Measurements from ENCODE around the gene CMSS1.

CMSS1 gene

GRCh38 chr3:100068826-100069225 lies 251.2 kb downstream of the CMSS1 start:
- no peaks in the 10 kb centered on the region for H3K27me3 ChIP-seq (ENCODE audit: insufficient read depth, poor library complexity, severe bottlenecking)
- H3K4me3 ChIP-seq (replicated peaks; ENCODE audit: insufficient read depth, low read length) = no peak overlapping the region
- TF ChIP-seq GABPA (IDR thresholded peaks at IDR 0.05; ENCODE audit: low read depth) = no peak
- TF ChIP-seq, protein P1, sequence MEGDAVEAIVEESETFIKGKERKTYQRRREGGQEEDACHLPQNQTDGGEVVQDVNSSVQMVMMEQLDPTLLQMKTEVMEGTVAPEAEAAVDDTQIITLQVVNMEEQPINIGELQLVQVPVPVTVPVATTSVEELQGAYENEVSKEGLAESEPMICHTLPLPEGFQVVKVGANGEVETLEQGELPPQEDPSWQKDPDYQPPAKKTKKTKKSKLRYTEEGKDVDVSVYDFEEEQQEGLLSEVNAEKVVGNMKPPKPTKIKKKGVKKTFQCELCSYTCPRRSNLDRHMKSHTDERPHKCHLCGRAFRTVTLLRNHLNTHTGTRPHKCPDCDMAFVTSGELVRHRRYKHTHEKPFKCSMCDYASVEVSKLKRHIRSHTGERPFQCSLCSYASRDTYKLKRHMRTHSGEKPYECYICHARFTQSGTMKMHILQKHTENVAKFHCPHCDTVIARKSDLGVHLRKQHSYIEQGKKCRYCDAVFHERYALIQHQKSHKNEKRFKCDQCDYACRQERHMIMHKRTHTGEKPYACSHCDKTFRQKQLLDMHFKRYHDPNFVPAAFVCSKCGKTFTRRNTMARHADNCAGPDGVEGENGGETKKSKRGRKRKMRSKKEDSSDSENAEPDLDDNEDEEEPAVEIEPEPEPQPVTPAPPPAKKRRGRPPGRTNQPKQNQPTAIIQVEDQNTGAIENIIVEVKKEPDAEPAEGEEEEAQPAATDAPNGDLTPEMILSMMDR (IDR thresholded peaks at IDR 0.05; ENCODE audit: insufficient read depth, low read length) = peak; percentile 24
- DNase-seq (ENCODE audit: low read depth in 1 of 2, low spot score in 1 of 2) = peak in 1 of 2 experiments; percentile 87
- peak overlapping the region; percentile 93 for H3K27ac ChIP-seq (replicated peaks)

DNA sequence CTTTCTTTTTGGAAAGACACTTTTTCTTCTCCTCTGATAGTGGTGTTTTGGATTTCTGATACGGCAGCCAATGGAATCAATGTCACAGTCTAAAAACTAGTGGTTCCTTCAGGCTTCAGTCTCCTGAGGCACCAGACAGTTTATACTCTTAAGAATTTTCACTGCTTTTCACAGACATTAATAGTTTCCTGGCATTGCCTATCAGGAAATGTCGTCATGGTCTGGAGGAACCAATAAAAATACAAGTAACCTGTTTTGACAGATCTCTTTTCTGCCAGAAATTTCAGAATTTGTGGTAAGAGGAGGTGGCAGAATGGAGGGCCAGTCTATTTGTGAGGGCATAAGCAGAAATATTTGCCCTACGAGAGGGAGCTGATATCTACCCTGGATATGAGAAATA lies 251.8 kb downstream of the CMSS1 start:
- TF ChIP-seq, protein P1 (IDR thresholded peaks at IDR 0.05; ENCODE audit: insufficient read depth, low read length) = no peak
- TF ChIP-seq SPI1 (IDR thresholded peaks at IDR 0.05; ENCODE audit: borderline replicate concordance, low read depth) (no peak), REST (IDR thresholded peaks at IDR 0.05; ENCODE audit: insufficient replicate concordance, low read depth) (no peak), POLR2AphosphoS5 (IDR thresholded peaks at IDR 0.05; ENCODE audit: low read depth) (no peak), GABPA (IDR thresholded peaks at IDR 0.05; ENCODE audit: low read depth) (no peak)
- H3K27me3 ChIP-seq (ENCODE audit: insufficient read depth, poor library complexity, severe bottlenecking) = no peaks in the 10 kb centered on the region
- peak overlapping the region; percentile 93 for H3K27ac ChIP-seq (replicated peaks)
- DNase-seq (ENCODE audit: low read depth in 1 of 2, low spot score in 1 of 2) = peak in 1 of 2 experiments; percentile 63
- H3K4me3 ChIP-seq (replicated peaks; ENCODE audit: insufficient read depth, low read length) = no peak overlapping the region

GRCh38 chr3:100072326-100073048 lies 254.8 kb downstream of the CMSS1 start:
- DNase-seq (ENCODE audit: low read depth in 1 of 2, low spot score in 1 of 2) = peak; percentile 90 to 95
- Histone ChIP-seq H3K27me3 (ENCODE audit: insufficient read depth, poor library complexity, severe bottlenecking) (no peaks in the 10 kb centered on the region), H3K4me3 (replicated peaks; ENCODE audit: insufficient read depth, low read length) (no peak overlapping the region), H3K27ac (replicated peaks) (peak overlapping the region; percentile 93)
- TF ChIP-seq REST (IDR thresholded peaks at IDR 0.05; ENCODE audit: insufficient replicate concordance, low read depth) = no peak
- TF ChIP-seq, protein P1 (IDR thresholded peaks at IDR 0.05; ENCODE audit: insufficient read depth, low read length) = no peak
- peak; percentile 78 for TF ChIP-seq POLR2AphosphoS5 (IDR thresholded peaks at IDR 0.05; ENCODE audit: low read depth)
- no peak for TF ChIP-seq GABPA (IDR thresholded peaks at IDR 0.05; ENCODE audit: low read depth)
- peak; percentile 92 for TF ChIP-seq SPI1 (IDR thresholded peaks at IDR 0.05; ENCODE audit: borderline replicate concordance, low read depth)
